Endothelial cell of umbilical vein (primary cell): ENCODE measurements around the gene SRGAP3. TPM values are rescaled to one million over a fixed set of nuclear protein-coding genes. Genes with fewer than 3 reads are reported as not detected.

Experiments
- BruUV-seq: library from RNA; stranded (reverse); fragments of 400-500 nt; replicated peaks from 2 replicates; lab custom pipeline; 2021; lab: Mats Ljungman, UMichigan
- CTCF ChIA-PET: fragments of 300-600, 350-600 bp; sonication (Branson Sonifier 250); formaldehyde crosslinking; loops from one replicate; lab custom pipeline; 2021; ENCODE audit warnings: antibody characterized with exemption, inconsistent platforms; lab: Charles Lee
- POLR2A ChIA-PET: fragments of 300-600, 350-600 bp; sonication (Branson Sonifier 250); formaldehyde crosslinking; loops from one replicate; lab custom pipeline; 2021; ENCODE audit warnings: antibody characterized with exemption, inconsistent platforms; lab: Charles Lee
- DNase-seq: peaks from one replicate; pipeline ENCODE4 v3.0.0-alpha.2; 2011; ENCODE audit warnings: low read depth, low spot score
- FAIRE-seq: peaks from 2 replicates; lab custom pipeline; 2011; peaks lifted over from hg19 to GRCh38; lab: Jason Lieb, UNC
- H2AFZ ChIP-seq: 2 replicates; pipeline ENCODE4 v1.6.0; 2012; ENCODE audit warnings: low read depth, low read length, control low read depth, inconsistent platforms
- H3K27ac ChIP-seq: 2 replicates; pipeline ENCODE4 v1.5.1; 2011; ENCODE audit warnings: low read depth, mild to moderate bottlenecking, control low read depth, low read length, moderate library complexity; ENCODE audit not compliant: insufficient read depth
- H3K27me3 ChIP-seq, 2 experiments: 2 replicates each; pipeline versions ENCODE4 v1.6.0 to v1.6.1; 2011; ENCODE audit warnings: low read length in 2 of 2, mixed read lengths in 1 of 2; ENCODE audit not compliant: control insufficient read depth in 2 of 2, insufficient read depth in 2 of 2
- H3K36me3 ChIP-seq, 2 experiments: 2 replicates in 1 of 2; 3 replicates in 1 of 2; pipeline ENCODE4 v1.5.1; 2011; ENCODE audit warnings: low read length in 2 of 2, mild to moderate bottlenecking in 1 of 2, moderate library complexity in 1 of 2; ENCODE audit not compliant: control insufficient read depth in 2 of 2, insufficient read depth in 2 of 2; ENCODE audit errors: extremely low read depth in 1 of 2
- H3K4me1 ChIP-seq: 3 replicates; pipeline ENCODE4 v1.5.1; 2011; ENCODE audit warnings: mild to moderate bottlenecking, low read length; ENCODE audit not compliant: control insufficient read depth, insufficient read depth; ENCODE audit errors: extremely low read depth
- H3K4me2 ChIP-seq: 2 replicates; pipeline ENCODE4 v1.6.1; 2011; ENCODE audit warnings: low read length, control low read depth, mixed read lengths; ENCODE audit not compliant: insufficient read depth
- H3K4me3 ChIP-seq, 3 experiments: fragments of 200-600 bp in 1 of 3; sonication (generic), shearing (Covaris generic) in 1 of 3; replicated peaks in 1 of 3; 2 replicates each; pipeline ENCODE4 v1.5.1; 2011 to 2016; ENCODE audit warnings: control low read depth in 3 of 3, low read length in 3 of 3, mild to moderate bottlenecking in 2 of 3, inconsistent platforms in 1 of 3, low read depth in 1 of 3, moderate library complexity in 1 of 3; ENCODE audit not compliant: insufficient read depth in 1 of 3
- H3K79me2 ChIP-seq: 2 replicates; pipeline ENCODE4 v1.6.0; 2012; ENCODE audit warnings: low read length, inconsistent platforms; ENCODE audit not compliant: control insufficient read depth, insufficient read depth
- H3K9ac ChIP-seq: replicated peaks from 2 replicates; pipeline ENCODE3; 2011; ENCODE audit warnings: low read length, control low read depth; ENCODE audit not compliant: insufficient read depth; ENCODE audit errors: extremely low read depth
- H3K9me1 ChIP-seq: replicated peaks from 3 replicates; pipeline ENCODE4 v1.6.0; 2011; ENCODE audit warnings: mild to moderate bottlenecking, low read length; ENCODE audit not compliant: control insufficient read depth, insufficient read depth; ENCODE audit errors: extremely low read depth
- H3K9me3 ChIP-seq: replicated peaks from 2 replicates; pipeline ENCODE4 v1.5.1; 2012; ENCODE audit warnings: low read length, inconsistent platforms; ENCODE audit not compliant: control insufficient read depth, insufficient read depth
- H4K20me1 ChIP-seq: replicated peaks from 2 replicates; pipeline ENCODE3; 2011; ENCODE audit warnings: mild to moderate bottlenecking, low read length; ENCODE audit not compliant: control insufficient read depth, insufficient read depth; ENCODE audit errors: extremely low read depth
- CTCF ChIP-seq, 2 donors: IDR thresholded peaks; 1 replicate in 1 of 2; 2 replicates in 1 of 2; pipeline ENCODE4 v1.5.1; 2011; ENCODE audit warnings: low read length in 2 of 2, mild to moderate bottlenecking in 2 of 2, moderate library complexity in 2 of 2, control low read depth in 1 of 2, inconsistent platforms in 1 of 2, low read depth in 1 of 2; ENCODE audit not compliant: insufficient read depth in 1 of 2; ENCODE audit errors: extremely low read depth in 1 of 2
- EZH2 ChIP-seq: IDR thresholded peaks from 2 replicates; pipeline ENCODE4 v1.6.1; 2012; ENCODE audit warnings: borderline replicate concordance, low read depth, mild to moderate bottlenecking, moderate library complexity, low read length, inconsistent platforms; ENCODE audit not compliant: severe bottlenecking
- FOS ChIP-seq: IDR thresholded peaks from 2 replicates; pipeline ENCODE4 v1.6.1; 2011; ENCODE audit warnings: mild to moderate bottlenecking, low read length, moderate library complexity, borderline replicate concordance; ENCODE audit not compliant: insufficient read depth
- GATA2 ChIP-seq: IDR thresholded peaks from 2 replicates; pipeline ENCODE4 v1.7.0; 2011; ENCODE audit warnings: low read depth, mild to moderate bottlenecking, moderate library complexity, mixed read lengths, low read length; ENCODE audit not compliant: insufficient read length, insufficient read depth
- JUN ChIP-seq: IDR thresholded peaks from 2 replicates; pipeline ENCODE4 v1.6.1; 2011; ENCODE audit warnings: borderline replicate concordance, low read depth; ENCODE audit not compliant: insufficient read length, insufficient read depth
- MAX ChIP-seq: IDR thresholded peaks from 2 replicates; pipeline ENCODE4 v1.6.1; 2011; ENCODE audit not compliant: insufficient read depth, insufficient read length
- MYC ChIP-seq: IDR thresholded peaks from one replicate; pipeline ENCODE4 v1.6.1; 2011; ENCODE audit warnings: mild to moderate bottlenecking, low read depth, low read length
- POLR2A ChIP-seq: IDR thresholded peaks from 2 replicates; pipeline ENCODE4 v1.6.1; 2012; ENCODE audit warnings: low read depth, mild to moderate bottlenecking, control low read depth, low read length
- POLR2AphosphoS5 ChIP-seq: IDR thresholded peaks from 2 replicates; pipeline ENCODE4 v1.6.1; 2012; ENCODE audit warnings: low read depth, mild to moderate bottlenecking, control low read depth, low read length, moderate library complexity; ENCODE audit not compliant: insufficient read depth
- dilution Hi-C: fragments of 300-500 bp; cut with MboI; formaldehyde crosslinking; loops from one replicate; pipeline ENCODE4 v1.15.0; 2019; ENCODE audit warnings: low sequenced_read_pairs; ENCODE audit not compliant: extremely low pct_ligation_motif_present
- intact Hi-C: fragments of 100-400 bp; cut with micrococcal nuclease; formaldehyde crosslinking; loops from one replicate; pipeline ENCODE4 v1.10.0; 2022
- polyA plus RNA-seq, 4 experiments: library from polyadenylated mRNA; depleted of rRNA in 3 of 4; stranded (reverse) in 3 of 4; unstranded in 1 of 4; fragments of >200 nt; gene quantifications; 2 replicates each; pipeline versions ENCODE4 v1.2.1 to v1.2.3, GENCODE V29; 2011 to 2012; ENCODE audit warnings: missing spikeins in 1 of 4
- total RNA-seq: library from RNA; stranded (reverse); gene quantifications from 2 replicates; pipeline ENCODE4 v1.2.3, GENCODE V29; 2021

Gene SRGAP3
- total and polyA plus RNA-seq, 2 donors (not counting 3 experiments of a cell fraction or from before 2014, with no cell fraction given), result 0.06 TPM; not detected in 1

- no peak for FAIRE-seq
- CTCF ChIA-PET, result no interaction called here
Measured at GRCh38 chr3:9201266-9201665, 48.2 kb downstream of the SRGAP3 start.

More at GRCh38 chr3:9201266-9201665, 48.2 kb downstream of the SRGAP3 start:
- no peaks in the 10 kb centered on the region for H3K9me3 ChIP-seq
- intact Hi-C loops, result no loop called here
- no peak overlapping the region for H2AFZ ChIP-seq
- POLR2A ChIA-PET, result no interaction called here
- H4K20me1 ChIP-seq, result no peaks in the 10 kb centered on the region
- dilution Hi-C loops, result no loop called here
- BruUV-seq, result no TSS peak
- H3K79me2 ChIP-seq, result no peaks in the 10 kb centered on the region
- TF ChIP-seq POLR2A (no peak), POLR2AphosphoS5 (no peak), MAX (no peak), CTCF (IDR thresholded peaks at IDR 0.05; ENCODE audit: extremely low read depth in 1 of 2, insufficient read depth in 1 of 2, low read depth in 1 of 2, low read length in 2 of 2) (no peak), EZH2 (no peak), MYC (no peak), JUN (no peak), FOS (no peak), GATA2 (no peak)
- no peak for DNase-seq
- H3K4me3 ChIP-seq, result no peak overlapping the region
- H3K27me3 ChIP-seq, result peaks cover 0 to 3% of the 10 kb centered on the region in 2 experiments
- H3K4me2 ChIP-seq, result no peak overlapping the region
- H3K4me1 ChIP-seq, result no peaks in the 10 kb centered on the region
- no peaks in the 10 kb centered on the region for H3K36me3 ChIP-seq
- no peak overlapping the region for H3K9ac ChIP-seq
- H3K9me1 ChIP-seq, result no peaks in the 10 kb centered on the region
- H3K27ac ChIP-seq, result no peak overlapping the region
